ENCODE results near the gene LCA5. TPM values are rescaled to one million over a fixed set of nuclear protein-coding genes. Genes with fewer than 3 reads are reported as not detected.

Gene LCA5
- total and polyA plus RNA-seq, 2 donors (not counting 1 experiment from before 2014, with no cell fraction given): 0.12 to 0.91 TPM

DNA sequence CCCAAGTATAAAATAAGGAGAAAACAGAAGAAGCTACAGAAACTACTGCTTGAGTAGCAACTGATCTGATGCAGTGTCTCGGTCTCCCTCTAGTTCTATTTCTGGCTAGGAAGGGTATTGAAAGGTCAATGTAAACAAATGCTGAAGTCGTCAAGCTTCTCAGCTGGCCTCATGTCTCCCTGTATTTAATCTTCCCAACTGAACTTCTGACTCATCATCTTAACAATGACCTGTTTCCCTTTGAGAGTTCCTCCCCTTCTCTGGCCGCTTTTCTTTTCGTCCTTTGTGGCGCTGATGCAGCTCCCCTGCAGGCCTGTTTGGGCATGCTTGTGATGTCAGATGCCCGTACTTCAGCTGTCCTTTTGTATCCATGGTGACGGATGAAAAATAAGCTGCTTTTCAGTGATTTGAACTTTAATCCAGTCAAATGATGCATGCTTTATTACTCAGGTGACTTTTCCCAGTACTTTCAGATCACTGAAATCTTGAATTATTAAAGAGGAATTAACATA lies 7.8 kb upstream of the LCA5 start:
- peak; percentile 57 for ATAC-seq (ENCODE audit: low read depth)

DNA sequence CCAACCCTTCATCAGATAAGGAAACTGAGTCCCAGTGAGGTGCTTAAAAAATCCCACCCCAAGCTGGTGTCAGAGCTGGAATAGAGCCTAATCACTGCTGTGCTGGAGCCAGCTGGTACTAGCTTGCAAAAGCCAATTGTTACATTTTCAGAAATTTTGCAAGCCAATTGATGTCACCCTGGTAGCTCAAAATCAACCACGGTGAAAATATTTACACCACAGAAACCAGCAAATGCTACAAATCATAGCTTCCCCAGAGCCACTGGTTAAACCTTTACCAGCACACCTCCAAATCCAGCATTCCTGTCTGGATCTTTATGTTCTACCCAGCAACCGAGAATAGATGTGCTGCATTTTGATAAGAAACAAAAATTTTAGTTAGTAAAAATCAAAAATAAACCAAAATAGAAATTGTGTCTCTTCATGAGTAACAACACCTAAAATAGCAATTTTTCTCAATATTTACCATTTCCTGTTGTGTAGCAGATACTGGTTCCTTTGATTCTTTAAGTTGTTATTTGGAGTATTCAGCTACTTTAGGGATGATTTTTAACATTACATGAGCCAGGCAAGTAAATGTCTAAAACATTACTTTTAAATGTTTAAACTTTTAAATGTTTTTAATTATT lies 7.2 kb upstream of the LCA5 start:
- Histone ChIP-seq H3K9me3 (ENCODE audit: control extremely low read depth in 1 of 3, control insufficient read depth in 2 of 3, insufficient read depth in 1 of 3, low read length in 2 of 3) (no peaks in the 10 kb centered on the region), H3K9ac (ENCODE audit: low read length) (no peak overlapping the region), H3K4me3 (ENCODE audit: control extremely low read depth in 1 of 5, extremely low read depth in 1 of 5, insufficient read depth in 1 of 5, low read depth in 2 of 5, low read length in 4 of 5) (no peak overlapping the region), H2AFZ (ENCODE audit: insufficient read depth, low read depth, low read length, poor library complexity, severe bottlenecking) (no peak overlapping the region), H3K27me3 (replicated peaks in 1 of 4; ENCODE audit: control extremely low read depth in 1 of 4, control insufficient read depth in 3 of 4, insufficient read depth in 4 of 4, low read length in 3 of 4) (no peaks in the 10 kb centered on the region), H3K27ac (ENCODE audit: low read length in 2 of 2) (no peak overlapping the region), H3K4me2 (replicated peaks; ENCODE audit: low read depth, low read length, poor library complexity, severe bottlenecking) (no peak overlapping the region), H4K20me1 (ENCODE audit: control insufficient read depth, insufficient read depth, low read length, poor library complexity, severe bottlenecking) (no peaks in the 10 kb centered on the region), H3K36me3 (replicated peaks in 1 of 2; ENCODE audit: control extremely low read depth in 1 of 2, control insufficient read depth in 1 of 2, extremely low read depth in 1 of 2, insufficient read depth in 2 of 2, low read length in 1 of 2) (no peaks in the 10 kb centered on the region), H3K4me1 (ENCODE audit: control insufficient read depth in 2 of 2, insufficient read depth in 2 of 2, low read length in 2 of 2) (peaks cover 0 to 6% of the 10 kb centered on the region in 2 donors), H3K79me2 (ENCODE audit: control insufficient read depth, insufficient read depth, low read length) (no peaks in the 10 kb centered on the region)
- ChIA-PET POLR2A (no interaction called here), CTCF (no interaction called here)
- TF ChIP-seq EZH2 (IDR thresholded peaks at IDR 0.05; ENCODE audit: borderline replicate concordance, insufficient read depth, low read depth, low read length, poor library complexity, severe bottlenecking): no peak
- Mint-ChIP-seq H3K27ac (no peak overlapping the region), H3K9me3 (ENCODE audit: insufficient read depth) (no peaks in the 10 kb centered on the region), H3K4me3 (no peak overlapping the region), H3K27me3 (no peaks in the 10 kb centered on the region), H3K4me1 (peaks cover 7% of the 10 kb centered on the region)
- intact Hi-C loops (cut with micrococcal nuclease): no loop called here
- no peak for DNase-seq
- WGBS (ENCODE audit: insufficient coverage): 67% methylated on average over 1 of the region's 2 CpGs
- no peak for ATAC-seq (ENCODE audit: low read depth)

More for the DNA sequence above, 7.8 kb upstream of the LCA5 start:
- POLR2A ChIA-PET: no interaction called here
- TF ChIP-seq, protein P1, sequence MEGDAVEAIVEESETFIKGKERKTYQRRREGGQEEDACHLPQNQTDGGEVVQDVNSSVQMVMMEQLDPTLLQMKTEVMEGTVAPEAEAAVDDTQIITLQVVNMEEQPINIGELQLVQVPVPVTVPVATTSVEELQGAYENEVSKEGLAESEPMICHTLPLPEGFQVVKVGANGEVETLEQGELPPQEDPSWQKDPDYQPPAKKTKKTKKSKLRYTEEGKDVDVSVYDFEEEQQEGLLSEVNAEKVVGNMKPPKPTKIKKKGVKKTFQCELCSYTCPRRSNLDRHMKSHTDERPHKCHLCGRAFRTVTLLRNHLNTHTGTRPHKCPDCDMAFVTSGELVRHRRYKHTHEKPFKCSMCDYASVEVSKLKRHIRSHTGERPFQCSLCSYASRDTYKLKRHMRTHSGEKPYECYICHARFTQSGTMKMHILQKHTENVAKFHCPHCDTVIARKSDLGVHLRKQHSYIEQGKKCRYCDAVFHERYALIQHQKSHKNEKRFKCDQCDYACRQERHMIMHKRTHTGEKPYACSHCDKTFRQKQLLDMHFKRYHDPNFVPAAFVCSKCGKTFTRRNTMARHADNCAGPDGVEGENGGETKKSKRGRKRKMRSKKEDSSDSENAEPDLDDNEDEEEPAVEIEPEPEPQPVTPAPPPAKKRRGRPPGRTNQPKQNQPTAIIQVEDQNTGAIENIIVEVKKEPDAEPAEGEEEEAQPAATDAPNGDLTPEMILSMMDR (IDR thresholded peaks at IDR 0.05): peak; percentile 34
- no peak for TF ChIP-seq EZH2 (IDR thresholded peaks at IDR 0.05; ENCODE audit: borderline replicate concordance, insufficient read depth, low read depth, low read length, poor library complexity, severe bottlenecking)
- Histone ChIP-seq H3K4me2 (replicated peaks; ENCODE audit: low read depth, low read length, poor library complexity, severe bottlenecking) (peak overlapping the region; percentile 47), H2AFZ (ENCODE audit: insufficient read depth, low read depth, low read length, poor library complexity, severe bottlenecking) (peak overlapping the region; percentile 40), H3K36me3 (replicated peaks in 1 of 2; ENCODE audit: control extremely low read depth in 1 of 2, control insufficient read depth in 1 of 2, extremely low read depth in 1 of 2, insufficient read depth in 2 of 2, low read length in 1 of 2) (no peaks in the 10 kb centered on the region), H4K20me1 (ENCODE audit: control insufficient read depth, insufficient read depth, low read length, poor library complexity, severe bottlenecking) (no peaks in the 10 kb centered on the region), H3K4me1 (ENCODE audit: control insufficient read depth in 2 of 2, insufficient read depth in 2 of 2, low read length in 2 of 2) (peaks cover 0 to 6% of the 10 kb centered on the region in 2 donors), H3K27ac (ENCODE audit: low read length in 2 of 2) (no peak overlapping the region), H3K4me3 (ENCODE audit: control extremely low read depth in 1 of 5, extremely low read depth in 1 of 5, insufficient read depth in 1 of 5, low read depth in 2 of 5, low read length in 4 of 5) (peak overlapping the region in 1 of 5 experiments; percentile 22), H3K79me2 (ENCODE audit: control insufficient read depth, insufficient read depth, low read length) (no peaks in the 10 kb centered on the region), H3K9ac (ENCODE audit: low read length) (no peak overlapping the region), H3K9me3 (ENCODE audit: control extremely low read depth in 1 of 3, control insufficient read depth in 2 of 3, insufficient read depth in 1 of 3, low read length in 2 of 3) (no peaks in the 10 kb centered on the region), H3K27me3 (replicated peaks in 1 of 4; ENCODE audit: control extremely low read depth in 1 of 4, control insufficient read depth in 3 of 4, insufficient read depth in 4 of 4, low read length in 3 of 4) (no peaks in the 10 kb centered on the region)
- no peak overlapping the region for H3K27ac Mint-ChIP-seq
- H3K9me3 Mint-ChIP-seq (ENCODE audit: insufficient read depth): no peaks in the 10 kb centered on the region
- peak; percentile 66 for DNase-seq
- H3K4me1 Mint-ChIP-seq: peaks cover 7% of the 10 kb centered on the region
- CTCF ChIA-PET: no interaction called here
- intact Hi-C loops (cut with micrococcal nuclease): no loop called here
- 23% methylated on average over 3 of the region's 7 CpGs for WGBS (ENCODE audit: insufficient coverage)
- H3K4me3 Mint-ChIP-seq: peak overlapping the region; percentile 35
- no peaks in the 10 kb centered on the region for H3K27me3 Mint-ChIP-seq

Measured in B cell (primary cell).